HG03460 (cell line): ENCODE measurements around the gene LRMDA.

ENCODE experiments used
- ATAC-seq: cut with Tn5 transposase; IDR thresholded peaks from one replicate; pipeline ENCODE4 v1.9.1; 2021; ENCODE audit not compliant: unreplicated experiment

Gene LRMDA

GRCh38 chr10:76336213-76336963, 905.0 kb downstream of the LRMDA start:
- ATAC-seq, result no peak

GRCh38 chr10:76337641-76338040, 906.2 kb downstream of the LRMDA start:
- ATAC-seq, result no peak

GRCh38 chr10:76338187-76338586, 906.8 kb downstream of the LRMDA start:
- no peak for ATAC-seq

GRCh38 chr10:76341740-76342139, 910.3 kb downstream of the LRMDA start:
- ATAC-seq, result no peak

- no peak for ATAC-seq
Measured at GRCh38 chr10:76342996-76343395, 911.6 kb downstream of the LRMDA start.

GRCh38 chr10:76347832-76348231, 916.4 kb downstream of the LRMDA start:
- ATAC-seq, result no peak

GRCh38 chr10:76350583-76350982, 919.2 kb downstream of the LRMDA start:
- no peak for ATAC-seq

GRCh38 chr10:76352300-76352699, 920.9 kb downstream of the LRMDA start:
- no peak for ATAC-seq

GRCh38 chr10:76353237-76353851, 921.9 kb downstream of the LRMDA start:
- no peak for ATAC-seq

GRCh38 chr10:76354212-76354738, 922.9 kb downstream of the LRMDA start:
- ATAC-seq, result no peak

GRCh38 chr10:76354921-76355320, 923.5 kb downstream of the LRMDA start:
- no peak for ATAC-seq

GRCh38 chr10:76356557-76356956, 925.1 kb downstream of the LRMDA start:
- no peak for ATAC-seq

- ATAC-seq, result no peak
Measured at GRCh38 chr10:76357726-76358415, 926.4 kb downstream of the LRMDA start.

GRCh38 chr10:76358743-76359395, 927.4 kb downstream of the LRMDA start:
- ATAC-seq, result no peak

GRCh38 chr10:76375761-76376160, 944.3 kb downstream of the LRMDA start:
- no peak for ATAC-seq

GRCh38 chr10:76382381-76382851, 951.0 kb downstream of the LRMDA start:
- ATAC-seq, result no peak

GRCh38 chr10:76388321-76389023, 957.0 kb downstream of the LRMDA start:
- no peak for ATAC-seq

GRCh38 chr10:76393875-76394706, 962.7 kb downstream of the LRMDA start:
- no peak for ATAC-seq

GRCh38 chr10:76394707-76395042, 963.3 kb downstream of the LRMDA start:
- ATAC-seq, result no peak

- ATAC-seq, result no peak
Measured at GRCh38 chr10:76395251-76395650, 963.8 kb downstream of the LRMDA start.
